ENCODE results near the gene SOCS7. TPM values are rescaled to one million over a fixed set of nuclear protein-coding genes. Genes with fewer than 3 reads are reported as not detected.

SOCS7 gene
- total and polyA plus RNA-seq, 2 of the 4 experiments (the other 2 are of a cell fraction): 6.5 to 6.8 TPM

- H3K56ac ChIP-seq (ENCODE audit: extremely low read depth, insufficient read depth, low read length): peak overlapping the region; percentile 74
- in situ Hi-C loops (cut with MboI; ENCODE audit: low sequenced_read_pairs): loop anchor here (10.0 to 25.0 kb wide), 2 partner anchors 134 to 312 kb away; no protein-coding TSS in a partner anchor
- no peak for ATAC-seq (ENCODE audit: low read depth)
- no peaks in the 10 kb centered on the region for H3K36me3 ChIP-seq (ENCODE audit: control insufficient read depth, insufficient read depth, low read length)
- H2AFZ ChIP-seq (replicated peaks; ENCODE audit: low read length, poor library complexity): peak overlapping the region; percentile 93
- peaks cover 50% of the 10 kb centered on the region for H4K20me1 ChIP-seq (ENCODE audit: insufficient read depth, low read length)
- H2AK5ac ChIP-seq (ENCODE audit: low read depth, low read length): no peak overlapping the region
- peak overlapping the region; percentile 10; the same call in 1 of the 2 replicates for H3K27ac ChIP-seq (ENCODE audit: insufficient read depth, low read length)
- peak overlapping the region; percentile 70 for H3K23ac ChIP-seq (ENCODE audit: low read depth, low read length)
- no peak overlapping the region for H4K8ac ChIP-seq (ENCODE audit: low read depth in 2 of 2, low read length in 2 of 2)
- 0% methylated on average over 1 of the region's 8 CpGs; no CpG with 5 or more reads in 1 of the 2 experiments for WGBS, 2 experiments (ENCODE audit: extremely low coverage in 2 of 2, insufficient read length in 1 of 2)
- intact Hi-C loops (cut with micrococcal nuclease): no loop called here
- H3K4me1 ChIP-seq (ENCODE audit: control insufficient read depth, insufficient read depth, low read length): peaks cover 6% of the 10 kb centered on the region
- DNase-seq: no peak
- H3K79me1 ChIP-seq (ENCODE audit: low read depth in 1 of 2, low read length in 2 of 2): peaks cover 26 to 47% of the 10 kb centered on the region in 2 experiments
- CTCF ChIA-PET: no interaction called here
- peak overlapping the region; percentile 85 for H2AK9ac ChIP-seq (replicated peaks; ENCODE audit: low read depth, low read length, poor library complexity)
- H2BK120ac ChIP-seq (ENCODE audit: low read depth, low read length): no peak overlapping the region
- peaks cover 9% of the 10 kb centered on the region; the same call in 1 of the 2 replicates for H3K9me1 ChIP-seq (ENCODE audit: insufficient read depth, low read length)
- H3K4me2 ChIP-seq (ENCODE audit: low read depth, low read length): peak overlapping the region; percentile 98
- H3K27me3 ChIP-seq (ENCODE audit: control insufficient read depth, insufficient read depth, low read length): no peaks in the 10 kb centered on the region
- no peak overlapping the region for H3K18ac ChIP-seq (ENCODE audit: low read depth, low read length)
- no peaks in the 10 kb centered on the region for H3K9me3 ChIP-seq (ENCODE audit: control insufficient read depth, insufficient read depth, low read length)
- dilution Hi-C loops (cut with HindIII; ENCODE audit: low sequenced_read_pairs, unreplicated experiment): no loop called here
- H3K4ac ChIP-seq (ENCODE audit: low read depth, low read length): no peak overlapping the region
- peak overlapping the region; percentile 80 for H3K4me3 ChIP-seq (ENCODE audit: insufficient read depth, low read depth, low read length)
- H4K5ac ChIP-seq (ENCODE audit: low read depth, low read length): no peak overlapping the region
- TF ChIP-seq CEBPB (IDR thresholded peaks at IDR 0.05; ENCODE audit: low read depth, low read length) (no peak), RAD21 (IDR thresholded peaks at IDR 0.05; ENCODE audit: low read length) (no peak), MXI1 (IDR thresholded peaks at IDR 0.05; ENCODE audit: borderline replicate concordance, low read depth, low read length) (no peak), POLR2A (IDR thresholded peaks at IDR 0.05; ENCODE audit: low read depth, low read length) (no peak), SMC3 (IDR thresholded peaks at IDR 0.05; ENCODE audit: low read depth, low read length) (no peak), RCOR1 (IDR thresholded peaks at IDR 0.05; ENCODE audit: insufficient replicate concordance, low read length) (no peak), MAZ (IDR thresholded peaks at IDR 0.05; ENCODE audit: borderline replicate concordance, low read depth, low read length) (no peak), MAFK (IDR thresholded peaks at IDR 0.05; ENCODE audit: low read depth, low read length) (no peak)
- H2BK20ac ChIP-seq (ENCODE audit: low read depth, low read length): no peak overlapping the region
- H3K14ac ChIP-seq (replicated peaks; ENCODE audit: low read depth, low read length): peak overlapping the region; percentile 55
- no peak overlapping the region for H2BK5ac ChIP-seq (ENCODE audit: low read depth, low read length, poor library complexity, severe bottlenecking)
- H3K9ac ChIP-seq (ENCODE audit: low read depth, low read length): peak overlapping the region; percentile 83
- H4K91ac ChIP-seq (ENCODE audit: insufficient read depth, low read depth, low read length): no peak overlapping the region
- H2BK15ac ChIP-seq (ENCODE audit: low read depth, low read length): no peak overlapping the region
- POLR2A ChIA-PET (ENCODE audit: unreplicated experiment): no interaction called here
- BruUV-seq (replicated peaks): no TSS peak
Measured at GRCh38 chr17:38353086-38353604, 1.5 kb downstream of the SOCS7 start.
